Urinary bladder (tissue), 4 donors: Measurements from ENCODE around the gene TEAD4. TPM values are rescaled to one million over a fixed set of nuclear protein-coding genes. Genes with fewer than 3 reads are reported as not detected.

Experiments used
- DNase-seq: peaks from one replicate; pipeline ENCODE4 v3.0.0-alpha.2; 2015; ENCODE audit errors: extremely low spot score
- H3K27ac ChIP-seq: one replicate; pipeline ENCODE4 v1.5.1; 2013; ENCODE audit warnings: low read depth, mild to moderate bottlenecking, moderate library complexity
- H3K36me3 ChIP-seq: one replicate; pipeline ENCODE4 v1.6.1; 2013; ENCODE audit warnings: mild to moderate bottlenecking, moderate library complexity; ENCODE audit not compliant: insufficient read depth
- H3K4me1 ChIP-seq: one replicate; pipeline ENCODE4 v1.6.1; 2013; ENCODE audit warnings: mild to moderate bottlenecking, moderate library complexity; ENCODE audit not compliant: insufficient read depth
- H3K4me3 ChIP-seq: one replicate; pipeline ENCODE4 v1.5.1; 2013; ENCODE audit warnings: low read depth, low read length
- WGBS: extraction: QIAGEN DNeasy Blood & Tissue Kit; methylation state at CpG from one replicate; pipeline ENCODE4 v1.1.7; 2013; 5-methylcytosine and 5-hydroxymethylcytosine counted together
- polyA plus RNA-seq: library from polyadenylated mRNA; stranded (reverse); fragments of 200-250 nt; gene quantifications from one replicate; pipeline ENCODE4 v1.2.3, GENCODE V29; 2013
- total RNA-seq: library from RNA; depleted of rRNA; stranded (reverse); fragments of >200 nt; gene quantifications from one replicate; pipeline ENCODE4 v1.2.3, GENCODE V29; 2014
- donor health status: healthy with polysubstance abuse.
- donor health status: healthy.

TEAD4 gene
- total and polyA plus RNA-seq, 2 donors: 3.7 to 16.3 TPM

- no peaks in the 10 kb centered on the region for H3K4me1 ChIP-seq
- DNase-seq: no peak
- H3K4me3 ChIP-seq: no peak overlapping the region
- H3K27ac ChIP-seq: no peak overlapping the region
- WGBS: 91% methylated on average over 15 of the region's 15 CpGs
- no peaks in the 10 kb centered on the region for H3K36me3 ChIP-seq
Observed at GRCh38 chr12:3018284-3019004, 59.2 kb downstream of the TEAD4 start.

GRCh38 chr12:3019005-3019680, 59.9 kb downstream of the TEAD4 start:
- Histone ChIP-seq H3K4me3 (no peak overlapping the region), H3K27ac (no peak overlapping the region), H3K4me1 (no peaks in the 10 kb centered on the region), H3K36me3 (no peaks in the 10 kb centered on the region)
- 88% methylated on average over 25 of the region's 25 CpGs for WGBS
- DNase-seq: no peak

- Histone ChIP-seq H3K27ac (no peak overlapping the region), H3K4me1 (no peaks in the 10 kb centered on the region), H3K4me3 (no peak overlapping the region), H3K36me3 (no peaks in the 10 kb centered on the region)
- no peak for DNase-seq
- WGBS: 97% methylated on average over 16 of the region's 16 CpGs
Observed at GRCh38 chr12:3020399-3020798, 61.2 kb downstream of the TEAD4 start.

GRCh38 chr12:3020850-3021435, 61.7 kb downstream of the TEAD4 start:
- H3K4me1 ChIP-seq: no peaks in the 10 kb centered on the region
- H3K4me3 ChIP-seq: no peak overlapping the region
- no peak for DNase-seq
- no peaks in the 10 kb centered on the region for H3K36me3 ChIP-seq
- no peak overlapping the region for H3K27ac ChIP-seq
- WGBS: 90% methylated on average over 13 of the region's 13 CpGs

- Histone ChIP-seq H3K36me3 (no peaks in the 10 kb centered on the region), H3K27ac (no peak overlapping the region), H3K4me3 (no peak overlapping the region), H3K4me1 (no peaks in the 10 kb centered on the region)
- DNase-seq: no peak
- 89% methylated on average over 9 of the region's 9 CpGs for WGBS
Observed at GRCh38 chr12:3022411-3022810, 63.2 kb downstream of the TEAD4 start.

GRCh38 chr12:3022961-3023360, 63.8 kb downstream of the TEAD4 start:
- no peak for DNase-seq
- Histone ChIP-seq H3K27ac (no peak overlapping the region), H3K4me1 (no peaks in the 10 kb centered on the region), H3K36me3 (no peaks in the 10 kb centered on the region), H3K4me3 (no peak overlapping the region)
- 84% methylated on average over 8 of the region's 8 CpGs for WGBS

- Histone ChIP-seq H3K4me1 (no peaks in the 10 kb centered on the region), H3K4me3 (no peak overlapping the region), H3K36me3 (no peaks in the 10 kb centered on the region), H3K27ac (no peak overlapping the region)
- no peak for DNase-seq
- 83% methylated on average over 7 of the region's 7 CpGs for WGBS
Observed at GRCh38 chr12:3028108-3028507, 68.9 kb downstream of the TEAD4 start.

GRCh38 chr12:3030821-3031429, 71.7 kb downstream of the TEAD4 start:
- Histone ChIP-seq H3K27ac (no peak overlapping the region), H3K4me3 (no peak overlapping the region), H3K4me1 (no peaks in the 10 kb centered on the region), H3K36me3 (no peaks in the 10 kb centered on the region)
- WGBS: 83% methylated on average over 21 of the region's 21 CpGs
- no peak for DNase-seq

GRCh38 chr12:3032161-3032560, 73.0 kb downstream of the TEAD4 start:
- no peak overlapping the region for H3K4me3 ChIP-seq
- WGBS: 92% methylated on average over 12 of the region's 12 CpGs
- H3K4me1 ChIP-seq: no peaks in the 10 kb centered on the region
- H3K27ac ChIP-seq: no peak overlapping the region
- H3K36me3 ChIP-seq: no peaks in the 10 kb centered on the region
- DNase-seq: no peak

GRCh38 chr12:3032770-3033538, 73.8 kb downstream of the TEAD4 start:
- DNase-seq: no peak
- no peaks in the 10 kb centered on the region for H3K4me1 ChIP-seq
- no peaks in the 10 kb centered on the region for H3K36me3 ChIP-seq
- no peak overlapping the region for H3K4me3 ChIP-seq
- WGBS: 82% methylated on average over 27 of the region's 27 CpGs
- no peak overlapping the region for H3K27ac ChIP-seq

- 87% methylated on average over 8 of the region's 8 CpGs for WGBS
- no peak overlapping the region for H3K4me3 ChIP-seq
- H3K36me3 ChIP-seq: no peaks in the 10 kb centered on the region
- H3K4me1 ChIP-seq: no peaks in the 10 kb centered on the region
- DNase-seq: no peak
- H3K27ac ChIP-seq: no peak overlapping the region
Observed at GRCh38 chr12:3033539-3033867, 74.3 kb downstream of the TEAD4 start.

- DNase-seq: no peak
- H3K27ac ChIP-seq: no peak overlapping the region
- 47% methylated on average over 10 of the region's 10 CpGs for WGBS
- H3K4me3 ChIP-seq: no peak overlapping the region
- no peaks in the 10 kb centered on the region for H3K4me1 ChIP-seq
- H3K36me3 ChIP-seq: no peaks in the 10 kb centered on the region
Observed at GRCh38 chr12:3034067-3034750, 75.0 kb downstream of the TEAD4 start.

GRCh38 chr12:3035171-3035570, 76.0 kb downstream of the TEAD4 start:
- Histone ChIP-seq H3K4me1 (no peaks in the 10 kb centered on the region), H3K36me3 (no peaks in the 10 kb centered on the region), H3K27ac (no peak overlapping the region), H3K4me3 (no peak overlapping the region)
- no peak for DNase-seq
- 83% methylated on average over 5 of the region's 5 CpGs for WGBS
